ENCODE results near the gene CCSER1. TPM values are rescaled to one million over a fixed set of nuclear protein-coding genes. Genes with fewer than 3 reads are reported as not detected.

Gene CCSER1
- total and polyA plus RNA-seq, 2 of the 8 experiments (the other 6 are each of a cell fraction or from before 2014, with no cell fraction given), result 0.26 to 0.84 TPM

GRCh38 chr4:90317785-90318184 lies 190.6 kb downstream of the CCSER1 start:
- Histone ChIP-seq H4K91ac (replicated peaks; ENCODE audit: insufficient read length, low read length) (no peak overlapping the region), H3K9me3 (ENCODE audit: insufficient read depth in 2 of 2, low read depth in 1 of 2, low read length in 1 of 2) (no peaks in the 10 kb centered on the region), H3K79me1 (ENCODE audit: low read depth, low read length) (no peaks in the 10 kb centered on the region), H4K20me1 (replicated peaks in 1 of 2; ENCODE audit: control insufficient read depth in 1 of 2, insufficient read depth in 2 of 2, low read length in 2 of 2) (no peaks in the 10 kb centered on the region), H3K36me3 (ENCODE audit: control insufficient read depth in 2 of 4, insufficient read depth in 4 of 4, low read length in 3 of 4) (no peaks in the 10 kb centered on the region), H2BK120ac (replicated peaks; ENCODE audit: low read depth, low read length) (no peak overlapping the region), H2BK20ac (ENCODE audit: low read length) (no peak overlapping the region), H3K79me2 (ENCODE audit: control insufficient read depth in 1 of 2, insufficient read depth in 2 of 2, low read length in 2 of 2) (no peaks in the 10 kb centered on the region), H2AK5ac (ENCODE audit: low read depth, low read length) (no peak overlapping the region), H2BK5ac (ENCODE audit: low read depth, low read length) (no peak overlapping the region), H3K56ac (replicated peaks; ENCODE audit: insufficient read length, low read depth, low read length) (no peak overlapping the region), H3K27me3 (replicated peaks in 1 of 4; ENCODE audit: control insufficient read depth in 3 of 4, extremely low read depth in 1 of 4, insufficient read depth in 3 of 4, low read length in 3 of 4) (no peaks in the 10 kb centered on the region), H3K4me1 (replicated peaks in 1 of 4; ENCODE audit: control insufficient read depth in 3 of 4, insufficient read depth in 4 of 4, low read length in 3 of 4) (no peaks in the 10 kb centered on the region), H3K23ac (ENCODE audit: insufficient read length) (no peak overlapping the region), H3K4me2 (ENCODE audit: insufficient read depth in 1 of 2, low read depth in 2 of 2, low read length in 2 of 2) (no peak overlapping the region), H3K18ac (ENCODE audit: extremely low read depth, low read length) (no peak overlapping the region), H3K14ac (ENCODE audit: insufficient read length) (no peak overlapping the region), H2BK12ac (ENCODE audit: low read depth, low read length) (no peak overlapping the region), H2AFZ (ENCODE audit: low read length) (no peak overlapping the region), H3K4ac (replicated peaks; ENCODE audit: insufficient read length, low read depth, low read length) (no peak overlapping the region), H3K9ac (replicated peaks in 1 of 4; ENCODE audit: extremely low read depth in 1 of 4, low read depth in 3 of 4, low read length in 3 of 4) (no peak overlapping the region), H3K27ac (ENCODE audit: low read depth, low read length) (no peak overlapping the region), H4K8ac (ENCODE audit: extremely low read depth, insufficient read depth, low read length) (no peak overlapping the region), H4K5ac (ENCODE audit: insufficient read length, low read depth, low read length) (no peak overlapping the region), H3K23me2 (ENCODE audit: low read depth, low read length) (no peaks in the 10 kb centered on the region), H2BK15ac (ENCODE audit: low read length) (no peak overlapping the region), H3K4me3 (ENCODE audit: extremely low read depth in 1 of 4, insufficient read depth in 2 of 4, low read depth in 3 of 4, low read length in 4 of 4) (no peak overlapping the region)
- FAIRE-seq (no peak), DNase-seq (ENCODE audit: low read depth in 1 of 2, low spot score in 2 of 2) (no peak)
- ChIA-PET POLR2A (ENCODE audit: partially characterized antibody) (no interaction called here), CTCF (ENCODE audit: partially characterized antibody) (no interaction called here)
- no peak for TF ChIP-seq EGR1 (IDR thresholded peaks at IDR 0.05; ENCODE audit: borderline replicate concordance, low read depth, low read length)
- no peak for TF ChIP-seq YY1 (IDR thresholded peaks at IDR 0.05; ENCODE audit: low read depth, low read length)
- TF ChIP-seq RAD21 (IDR thresholded peaks at IDR 0.05 in 1 of 2, conservative IDR thresholded peaks at IDR 0.05 in 1 of 2; ENCODE audit: low read depth in 2 of 2, low read length in 2 of 2), result no peak
- TF ChIP-seq FOSL1 (IDR thresholded peaks at IDR 0.05; ENCODE audit: insufficient read depth, low read depth, low read length), result no peak
- no peak for TF ChIP-seq NANOG (IDR thresholded peaks at IDR 0.05; ENCODE audit: insufficient read depth, low read depth, low read length, poor library complexity, severe bottlenecking)
- no peak for TF ChIP-seq SIN3A (conservative IDR thresholded peaks at IDR 0.05 in 1 of 2, IDR thresholded peaks at IDR 0.05 in 1 of 2; ENCODE audit: low read depth in 1 of 2, low read length in 2 of 2)
- no peak for TF ChIP-seq PHF8 (conservative IDR thresholded peaks at IDR 0.05; ENCODE audit: low read depth, low read length)
- no peak for TF ChIP-seq MAFK (IDR thresholded peaks at IDR 0.05; ENCODE audit: low read depth, low read length)
- WGBS, 2 experiments (ENCODE audit: extremely low coverage in 1 of 2, insufficient coverage in 1 of 2, insufficient read length in 1 of 2, insufficient replicate concordance in 2 of 2, low coverage in 1 of 2, low lambda C conversion rate in 2 of 2, missing lambda C conversion rate in 1 of 2), result 94% methylated on average over 2 of the region's 2 CpGs; no CpG with 5 or more reads in 1 of the 2 experiments
